GM19043 (cell line): ENCODE data around the gene RGS7.
"Not testable (repeated sequence)": the region's sequence is repeated elsewhere in the genome, so short reads cannot be mapped to it uniquely, and the experiment has no call there.

ENCODE experiments used
- ATAC-seq: cut with Tn5 transposase; IDR thresholded peaks from one replicate; pipeline ENCODE4 v1.9.1; 2021; ENCODE audit warnings: low read depth; ENCODE audit not compliant: unreplicated experiment

RGS7 gene

DNA sequence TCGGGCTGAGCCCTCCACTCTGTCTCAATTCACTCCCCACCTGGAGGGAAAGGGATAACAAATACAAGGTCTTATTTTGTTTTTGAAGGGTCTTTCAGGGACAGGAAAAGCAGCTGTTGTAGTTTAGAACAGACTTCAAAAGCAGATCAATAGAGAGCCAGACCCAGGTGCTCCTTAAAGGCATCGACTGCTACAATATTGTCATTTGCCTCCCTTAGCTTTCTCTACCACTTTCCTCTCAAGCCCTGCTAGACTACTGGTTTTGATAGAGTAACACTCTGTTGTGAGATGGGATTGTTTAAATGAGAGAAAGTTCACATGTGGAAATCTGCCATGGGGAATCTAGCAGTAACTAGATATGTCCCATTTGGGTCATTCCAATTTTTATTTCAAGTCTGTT lies 24.0 kb downstream of the RGS7 start:
- no peak for ATAC-seq

DNA sequence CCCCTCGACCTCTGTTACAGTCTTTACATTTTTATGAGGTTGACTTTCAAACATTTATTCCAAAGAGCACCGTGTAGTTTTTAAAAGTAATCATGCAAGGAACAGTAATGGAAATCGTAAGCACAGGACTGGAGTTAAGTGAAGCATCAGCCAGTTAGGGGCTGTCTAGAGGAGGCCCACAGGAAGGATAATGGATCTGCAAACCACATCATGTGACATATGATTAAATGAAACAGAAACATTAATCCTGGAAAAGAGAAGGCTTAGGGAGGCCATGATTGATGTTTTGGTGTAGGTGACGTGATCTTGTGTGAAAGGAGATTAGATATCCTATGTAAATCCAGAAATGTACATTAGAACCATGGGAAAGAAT lies 25.0 kb downstream of the RGS7 start:
- no peak for ATAC-seq

DNA sequence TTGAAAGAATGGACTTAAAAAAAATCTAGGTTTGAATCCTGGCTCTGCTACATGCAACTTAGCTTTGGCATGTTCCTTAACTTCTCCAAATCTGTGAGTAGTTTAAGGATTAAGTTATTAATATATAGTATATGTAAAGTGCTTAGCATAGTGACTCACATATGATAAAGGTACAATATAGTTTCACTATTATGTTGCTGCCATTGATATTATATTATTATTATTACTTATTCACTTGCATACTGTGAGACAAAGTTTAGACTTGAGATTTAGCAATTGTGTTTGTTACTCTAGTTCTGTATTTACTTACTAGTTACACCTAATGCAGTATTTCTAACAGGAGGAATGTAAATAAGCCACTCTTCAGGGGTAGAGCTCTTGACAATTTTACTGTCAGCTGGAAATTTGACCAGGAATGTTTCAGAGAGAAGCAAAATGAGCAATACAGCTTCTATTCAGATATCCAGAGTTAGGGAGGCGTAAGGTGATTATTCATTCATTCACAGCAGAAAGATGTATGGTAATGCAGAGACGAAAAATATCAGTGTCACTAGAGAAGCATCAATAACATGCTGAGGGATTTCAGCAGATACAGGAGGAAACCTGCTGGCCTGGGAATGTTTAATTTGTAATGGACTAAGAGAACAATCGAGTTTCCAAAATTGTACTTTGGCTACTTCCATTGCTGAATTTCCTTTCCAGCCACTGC lies 25.5 kb downstream of the RGS7 start:
- ATAC-seq, result no peak

DNA sequence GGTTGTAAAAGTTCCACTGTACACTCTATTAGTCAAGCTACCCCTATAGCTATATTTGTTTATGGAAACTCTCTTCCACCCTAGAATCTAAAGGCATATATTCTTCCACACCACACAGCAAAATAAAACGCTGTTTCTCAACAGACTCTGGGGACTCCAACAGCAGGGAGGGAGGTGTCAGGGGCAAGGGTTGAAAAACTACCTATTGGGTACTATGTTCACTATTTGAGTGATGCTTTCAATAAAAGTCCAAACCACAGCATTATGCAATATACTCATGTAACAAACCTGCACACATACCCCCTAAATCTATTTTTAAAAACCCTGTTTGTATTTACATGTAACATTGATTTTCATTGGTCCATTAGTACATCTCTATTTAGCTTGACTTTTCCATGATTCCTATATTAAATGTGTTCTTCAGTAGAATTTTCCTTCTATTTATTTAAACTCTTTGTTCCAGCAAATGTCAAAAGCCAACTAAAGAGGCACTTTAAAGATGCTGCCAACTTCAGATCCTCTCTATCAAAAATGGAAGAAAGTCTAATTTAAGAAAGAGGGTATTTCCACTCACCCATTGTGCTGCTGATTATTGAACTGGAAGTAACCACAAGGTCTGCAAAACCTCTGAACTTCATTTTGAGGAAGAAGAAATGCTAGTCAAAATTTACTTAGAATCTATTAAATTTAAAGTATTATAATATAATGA lies 26.2 kb downstream of the RGS7 start:
- ATAC-seq, result no peak

DNA sequence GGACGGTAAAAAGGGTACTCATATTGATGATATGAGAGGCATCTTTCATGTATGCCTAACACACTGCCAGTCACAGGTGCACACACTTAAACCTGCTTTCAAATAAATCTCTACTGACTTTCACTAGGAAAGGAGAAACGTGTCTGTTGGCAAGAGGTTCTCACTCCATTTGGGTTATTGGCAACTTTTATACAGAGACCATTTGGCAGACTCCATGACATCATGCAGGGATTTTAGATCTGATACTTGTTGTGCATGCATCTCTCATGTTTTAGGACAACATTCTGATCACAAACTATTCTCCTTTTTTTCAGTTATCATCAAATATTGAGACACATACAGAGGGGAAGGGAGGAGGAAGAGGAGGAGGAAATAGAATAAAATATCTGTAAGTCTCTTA lies 31.5 kb downstream of the RGS7 start:
- ATAC-seq, result no peak

DNA sequence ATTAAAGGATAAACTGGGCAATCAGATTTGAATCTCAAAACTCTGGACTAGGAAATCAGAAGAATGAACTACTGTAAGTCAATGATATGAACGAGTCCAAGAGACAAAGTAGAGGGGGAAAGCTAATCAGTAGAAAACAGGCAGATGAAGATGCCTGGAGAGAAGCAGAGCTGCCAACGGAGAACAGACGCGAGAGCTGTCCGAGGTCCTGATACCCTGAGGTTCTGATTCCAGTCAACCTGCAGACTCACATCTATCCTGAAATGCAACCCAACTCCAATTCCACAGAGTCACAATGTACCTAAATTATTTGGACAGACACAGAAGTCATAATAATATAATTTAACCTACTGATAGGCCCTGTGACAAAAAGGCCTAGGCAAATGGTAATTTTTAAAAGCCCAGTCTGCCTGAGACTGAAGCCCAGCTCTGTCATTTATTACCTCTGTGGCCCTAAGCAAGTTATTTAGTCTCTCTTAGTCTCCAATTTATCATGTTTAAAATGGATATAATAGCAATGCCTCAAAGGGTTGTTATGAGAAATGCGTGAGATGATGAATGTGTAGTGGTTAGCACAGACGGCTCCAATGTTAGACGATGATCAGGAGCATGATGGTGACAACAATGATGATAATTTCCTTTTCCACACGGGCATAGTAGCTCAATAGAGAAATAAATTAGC lies 33.4 kb downstream of the RGS7 start:
- no peak for ATAC-seq

DNA sequence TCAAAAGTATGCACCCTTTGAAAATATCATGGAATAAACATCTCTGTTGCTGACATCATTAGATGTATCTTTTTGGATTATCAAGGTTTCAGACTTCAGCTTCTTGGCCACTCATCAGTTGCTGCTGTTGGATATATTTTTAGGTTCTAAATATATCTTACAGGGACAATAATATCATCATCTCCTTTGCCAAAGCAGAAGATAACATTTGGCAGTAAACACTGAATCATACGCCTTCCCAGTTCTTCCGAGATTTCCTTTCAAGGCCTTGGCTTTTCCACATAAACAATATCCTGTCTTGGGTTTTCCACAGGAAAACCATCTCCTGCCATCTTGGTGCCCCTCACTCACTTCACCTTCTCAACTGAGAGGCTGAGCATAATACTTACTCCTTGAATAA lies 39.3 kb downstream of the RGS7 start:
- ATAC-seq, result no peak

DNA sequence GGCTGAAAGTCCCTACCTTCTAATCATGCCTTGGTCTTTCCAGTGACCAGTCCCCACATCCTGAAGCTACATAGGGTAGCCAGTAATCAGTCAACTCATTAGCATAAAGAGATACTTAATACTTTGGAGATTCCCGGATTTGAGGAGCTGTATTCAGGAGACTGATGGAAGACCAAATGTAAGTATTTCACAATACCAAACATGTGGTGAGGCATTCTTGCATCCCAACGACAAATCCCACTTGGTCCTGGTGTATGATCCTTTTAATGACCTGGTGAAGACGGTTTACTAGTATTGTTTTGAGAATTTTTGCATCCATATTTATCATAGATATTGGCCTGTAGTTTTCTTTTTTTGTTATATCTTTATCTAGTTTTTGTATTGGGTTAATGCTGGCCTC lies 40.6 kb downstream of the RGS7 start:
- ATAC-seq, result no peak

DNA sequence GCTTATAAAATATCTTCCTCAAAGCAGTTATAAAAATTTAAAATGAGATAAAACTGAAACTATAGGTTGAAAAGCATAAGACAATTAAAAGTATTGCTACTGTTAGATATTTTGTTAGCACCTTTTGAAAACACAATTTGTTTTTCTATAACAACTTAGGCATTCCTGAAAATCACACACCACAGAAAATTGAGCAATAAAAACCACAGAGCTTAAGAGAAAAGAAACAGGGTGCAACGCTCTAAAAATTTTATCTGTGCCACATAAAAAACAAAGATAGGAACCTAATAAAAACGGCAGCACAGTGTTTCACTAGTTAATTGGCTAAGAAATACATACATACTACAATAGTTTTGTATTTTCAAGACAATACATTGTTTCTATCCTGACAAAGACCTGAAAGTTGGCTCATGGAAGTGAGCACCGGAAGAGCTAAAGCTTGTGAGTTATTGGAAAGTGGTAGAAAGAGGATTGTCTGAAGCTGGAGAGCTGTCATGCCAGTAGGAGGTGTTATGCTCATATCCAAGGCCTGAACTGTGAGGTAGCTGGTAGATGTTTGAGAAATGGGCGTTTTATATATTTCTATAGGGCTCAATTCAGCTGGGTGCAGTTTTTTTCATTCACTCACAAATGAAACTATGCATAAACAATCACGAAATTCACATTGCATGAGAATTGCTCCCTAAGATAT lies 45.8 kb downstream of the RGS7 start:
- no peak for ATAC-seq

DNA sequence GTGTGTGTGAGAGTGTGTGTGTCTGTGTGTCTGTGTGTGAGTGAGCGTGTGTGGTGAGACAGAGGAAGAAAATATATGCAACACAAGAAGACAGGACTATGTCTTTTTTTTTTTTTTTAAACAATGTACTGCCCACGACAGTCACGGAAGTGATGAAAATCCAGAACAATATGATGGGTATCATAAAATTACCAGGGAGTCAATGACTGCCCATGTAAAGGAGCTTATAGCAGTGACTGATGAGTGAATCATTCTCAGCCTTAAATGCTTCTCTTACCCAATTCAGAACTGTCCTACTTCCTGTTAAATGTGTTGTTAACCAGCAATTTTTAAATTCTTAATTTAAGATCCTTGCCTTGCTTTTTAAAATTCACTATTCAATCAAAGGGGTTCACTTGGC lies 46.6 kb downstream of the RGS7 start:
- ATAC-seq, result no peak

DNA sequence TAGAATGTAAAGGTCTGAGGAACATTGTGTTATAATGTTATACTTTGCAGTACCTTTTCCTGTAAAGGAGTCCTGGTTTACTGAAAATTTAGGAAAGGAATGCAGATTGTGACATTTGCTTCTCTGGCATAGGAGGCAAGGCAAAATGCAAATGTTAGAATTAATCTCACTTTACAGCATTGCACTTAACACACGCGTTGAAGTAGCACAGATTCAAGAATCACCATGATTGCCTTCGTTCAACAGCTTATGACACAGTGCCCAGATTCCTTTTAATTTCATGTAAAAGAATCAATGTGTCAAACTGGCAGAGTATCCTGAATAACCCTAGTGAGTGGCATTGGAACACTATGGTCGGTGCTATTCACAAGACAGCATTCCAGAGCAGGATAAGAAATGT lies 47.4 kb downstream of the RGS7 start:
- ATAC-seq, result no peak

DNA sequence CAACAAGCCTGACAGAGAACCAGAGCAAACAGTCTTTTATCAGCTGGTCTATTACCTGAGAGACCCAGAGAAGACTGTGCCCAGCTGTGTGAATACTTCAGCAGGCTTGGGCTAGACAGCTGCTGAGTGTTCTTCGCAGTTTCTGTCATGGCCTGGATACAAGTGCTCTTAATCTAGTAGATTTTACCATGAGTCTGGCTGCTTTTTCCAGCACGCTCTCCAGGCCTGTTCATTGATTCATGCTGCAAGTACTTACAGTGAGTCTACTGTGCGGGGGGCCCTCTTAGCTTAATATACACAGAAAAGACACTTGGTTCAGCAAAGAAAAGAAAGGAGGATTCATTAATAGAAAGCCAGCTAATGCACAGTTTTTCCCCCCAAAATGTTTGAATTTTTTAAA lies 48.5 kb downstream of the RGS7 start:
- no peak for ATAC-seq

DNA sequence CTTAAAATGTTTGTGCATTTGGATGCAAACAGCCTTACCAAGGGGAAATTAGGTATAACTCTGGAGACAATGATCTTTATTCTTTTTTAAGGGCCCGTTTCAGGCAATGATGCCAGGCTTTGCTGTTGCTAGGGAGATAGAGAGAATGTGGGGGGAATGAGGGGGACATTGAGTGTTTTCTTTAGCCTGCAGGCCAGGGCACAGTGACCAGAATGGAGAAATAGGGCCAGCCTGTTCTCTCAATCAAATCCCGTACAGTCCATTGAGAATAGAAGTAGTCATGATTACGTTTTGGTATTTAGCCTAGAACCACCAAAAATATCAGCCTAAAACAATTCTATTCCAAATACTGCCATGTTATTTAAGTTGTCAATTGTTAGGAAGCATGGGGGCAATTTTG lies 49.0 kb downstream of the RGS7 start:
- ATAC-seq, result no peak

DNA sequence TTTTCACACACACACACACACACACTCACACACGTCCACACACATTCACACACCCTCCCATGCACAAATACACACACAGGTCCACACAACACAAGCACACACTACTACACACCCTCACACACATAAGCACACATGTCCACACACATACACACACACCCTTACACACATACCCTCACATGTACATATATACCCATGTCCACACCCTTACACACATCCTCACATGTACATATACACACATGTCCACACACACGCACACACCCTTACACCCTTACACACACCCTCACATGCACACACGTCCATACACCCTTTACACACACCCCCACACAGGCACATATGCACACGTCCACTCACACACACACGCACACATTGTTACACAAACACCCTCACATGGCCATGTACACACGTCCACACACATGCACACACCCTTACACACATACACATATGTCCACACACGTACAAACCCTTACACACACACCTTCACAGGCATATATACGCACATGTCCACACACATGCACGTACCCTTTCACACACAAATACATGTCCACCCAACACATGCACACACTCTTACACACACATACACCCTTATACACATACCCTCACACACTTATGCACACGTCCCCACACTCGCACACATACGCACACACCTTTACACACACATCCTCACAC lies 50.7 kb downstream of the RGS7 start:
- ATAC-seq, result no peak

DNA sequence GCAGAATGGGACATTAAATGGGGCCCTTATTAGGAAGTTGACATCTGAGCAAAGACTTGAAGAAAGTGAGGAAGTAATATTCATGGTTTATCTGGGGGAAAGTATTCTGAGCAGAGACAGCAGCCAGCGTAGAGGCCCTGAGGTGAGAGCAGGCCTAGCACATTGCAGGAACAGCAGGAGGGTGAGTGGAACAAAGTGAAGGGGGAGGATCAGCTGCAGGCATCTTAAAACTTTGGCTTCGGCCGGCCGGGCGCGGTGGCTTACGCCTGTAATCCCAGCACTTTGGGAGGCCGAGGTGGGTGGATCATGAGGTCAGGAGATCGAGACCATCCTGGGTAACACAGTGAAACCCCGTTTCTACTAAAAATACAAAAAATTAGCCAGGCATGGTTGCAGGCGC lies 55.0 kb downstream of the RGS7 start:
- ATAC-seq, result not testable (repeated sequence)

DNA sequence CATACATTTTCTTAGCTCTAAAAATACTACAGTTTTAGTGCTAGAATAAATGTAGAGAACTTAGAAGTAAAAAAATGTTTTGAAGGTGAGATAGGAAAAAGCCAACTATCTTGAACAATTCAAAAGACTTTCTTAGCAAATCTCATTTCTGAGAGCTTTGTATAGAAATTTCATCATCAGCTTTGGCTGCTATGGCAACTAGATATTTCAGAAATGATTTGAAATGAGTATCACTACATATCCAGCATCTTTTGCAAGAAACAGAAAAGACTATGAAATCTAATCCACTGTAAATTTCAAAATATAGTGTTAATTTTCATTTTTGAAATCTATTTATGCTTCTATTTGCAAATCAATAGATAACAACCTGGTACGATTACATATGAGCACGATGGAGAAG lies 57.7 kb downstream of the RGS7 start:
- no peak for ATAC-seq

DNA sequence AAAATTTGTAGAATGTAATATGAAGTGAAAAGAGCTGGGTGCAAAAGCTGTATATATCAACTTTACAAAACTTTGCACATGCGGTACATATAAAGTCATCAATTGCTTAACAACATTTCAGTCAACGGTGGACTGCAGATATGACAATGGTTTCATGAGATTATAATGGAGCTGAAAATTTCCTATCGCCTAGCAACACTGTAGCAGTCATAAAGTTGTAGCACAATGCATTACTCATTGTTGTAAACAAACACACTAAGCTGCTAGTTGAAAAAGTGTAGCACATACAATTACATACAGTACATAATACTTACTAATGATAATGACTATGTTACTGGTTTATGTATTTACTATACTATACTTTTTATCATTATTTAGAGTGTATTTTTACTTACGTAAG lies 64.0 kb downstream of the RGS7 start:
- no peak for ATAC-seq

DNA sequence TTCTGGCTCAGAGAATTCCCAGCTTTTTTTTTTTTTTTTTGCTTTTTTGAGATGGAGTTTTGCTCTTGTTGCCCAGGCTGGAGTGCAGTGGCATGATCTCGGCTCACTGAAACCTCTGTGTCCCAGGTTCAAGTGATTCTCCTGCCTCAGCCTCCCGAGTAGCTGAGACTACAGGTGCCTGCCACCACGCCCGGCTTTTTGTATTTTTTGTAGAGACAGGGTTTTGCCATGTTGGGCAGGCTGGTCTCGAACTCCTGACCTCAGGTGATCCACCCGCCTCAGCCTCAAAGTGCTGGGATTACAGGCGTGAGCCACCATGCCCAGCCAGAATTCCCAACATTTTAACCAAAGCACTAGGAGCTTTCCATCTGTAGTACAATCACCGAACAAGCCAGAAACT lies 65.5 kb downstream of the RGS7 start:
- not testable (repeated sequence) for ATAC-seq

DNA sequence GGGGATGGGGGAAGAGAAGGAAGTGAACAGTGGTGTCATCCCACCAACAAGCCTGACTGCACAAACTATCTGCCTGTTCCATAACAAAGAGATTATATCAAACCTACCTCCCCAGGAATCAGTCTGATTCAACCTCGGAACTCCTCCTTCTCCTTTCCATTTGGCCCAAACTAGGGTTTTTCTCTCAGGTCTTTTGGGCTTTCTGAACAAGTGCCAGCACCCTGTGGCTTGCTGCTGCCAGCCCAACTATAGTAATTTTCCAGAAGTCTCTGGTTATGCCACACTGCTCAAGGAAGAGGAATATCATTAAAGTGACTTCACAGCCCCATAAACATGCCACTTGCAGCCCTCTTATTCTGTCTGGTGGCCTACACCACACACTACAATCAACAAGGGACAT lies 70.5 kb downstream of the RGS7 start:
- ATAC-seq, result no peak

DNA sequence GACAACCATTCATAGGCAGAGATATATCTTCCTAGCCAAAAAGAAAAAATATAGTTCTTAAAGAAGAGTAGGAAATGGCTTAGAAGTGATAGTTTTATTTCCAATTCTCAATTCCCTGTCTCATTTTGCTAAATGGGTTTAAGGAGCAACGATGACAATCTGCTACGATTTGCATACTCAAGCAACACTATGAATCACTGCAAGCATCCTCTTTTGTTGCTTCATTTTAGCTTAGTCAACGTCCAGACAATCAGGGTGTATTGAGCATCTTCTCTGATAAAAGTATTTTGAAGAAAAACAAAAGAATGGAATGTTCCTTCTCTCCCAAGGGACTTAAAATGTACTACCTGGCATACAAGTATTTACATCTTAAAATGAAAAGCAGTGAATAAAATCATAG lies 80.6 kb downstream of the RGS7 start:
- ATAC-seq, result no peak

DNA sequence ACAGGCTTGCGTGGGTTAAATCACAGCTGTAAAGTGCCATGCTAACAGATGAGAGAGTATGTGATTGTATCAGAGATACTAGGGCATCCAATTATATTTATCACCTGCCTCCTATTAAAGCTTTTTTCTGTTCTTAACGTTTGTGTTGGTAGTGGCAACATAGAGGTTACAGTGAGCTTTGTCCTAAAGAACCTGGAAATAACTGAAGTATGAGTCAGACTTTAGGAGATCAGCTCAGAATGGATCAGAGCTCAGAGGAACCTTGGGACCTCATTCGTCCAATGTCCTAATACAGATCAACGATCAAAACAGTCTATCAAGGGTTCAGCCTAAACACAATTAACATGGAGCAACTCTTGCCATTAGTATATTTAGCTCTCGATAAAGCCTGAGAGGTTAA lies 81.0 kb downstream of the RGS7 start:
- ATAC-seq, result no peak
